ENCODE data around the gene CLIC3.

DNA sequence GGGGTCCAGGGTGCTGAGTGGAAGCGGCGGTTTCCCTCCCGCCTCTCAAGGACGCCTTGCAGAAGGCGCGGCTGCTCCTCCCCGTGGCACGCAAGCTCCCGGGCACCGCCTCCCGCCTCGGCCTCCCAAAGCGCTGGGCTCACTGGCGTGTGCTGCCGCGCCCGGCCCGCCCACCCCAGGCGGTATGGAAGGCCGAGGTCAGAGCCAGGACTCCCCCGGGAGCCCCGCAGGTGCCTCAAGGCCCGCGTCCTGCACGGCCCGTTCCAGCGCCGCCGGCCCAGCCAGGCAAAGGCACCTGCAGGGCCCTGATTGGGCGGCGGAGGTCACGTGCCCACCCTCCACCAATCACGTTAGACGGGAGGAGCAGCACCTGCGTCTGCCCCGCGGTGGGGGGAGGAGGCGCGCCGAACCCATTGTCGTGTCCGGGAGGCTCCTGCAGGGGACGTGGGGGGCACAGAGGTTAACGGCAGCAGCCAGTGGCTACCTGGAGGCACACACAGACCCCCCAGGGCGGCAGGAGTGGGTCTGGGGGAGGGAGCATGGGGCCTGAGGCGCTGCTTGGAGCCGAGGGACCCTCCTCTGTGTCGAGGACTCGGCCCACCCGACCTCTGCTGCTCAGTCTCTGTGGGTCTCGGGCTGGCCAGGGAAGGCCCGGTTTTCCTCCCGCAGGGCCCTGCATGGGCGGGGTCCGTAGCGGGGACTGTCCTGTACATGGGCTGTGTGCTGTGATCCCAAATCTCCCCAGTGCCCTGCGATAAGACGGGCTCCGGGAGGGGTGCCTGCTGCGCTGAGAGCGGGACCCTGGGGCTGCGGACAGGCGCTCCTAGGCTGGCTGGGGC, 46.3 kb downstream of the CLIC3 start:
- TF ChIP-seq CTCF (IDR thresholded peaks at IDR 0.05) (peak; percentile 11), EZH2phosphoT487 (IDR thresholded peaks at IDR 0.05) (no peak)
